Activated CD4-positive, alpha-beta T cell treated with anti-CD3 and anti-CD28 coated beads, Interleukin-2, amount 10 ng/mL, durations not matched to agents 24 days and 14 days (primary cell): ENCODE results near the gene GIMAP2. TPM values are rescaled to one million over a fixed set of nuclear protein-coding genes. Genes with fewer than 3 reads are reported as not detected.
"Not testable (repeated sequence)": the region's sequence is repeated elsewhere in the genome, so short reads cannot be mapped to it uniquely, and the experiment has no call there.

Experiments
- DNase-seq: peaks from one replicate; pipeline ENCODE4 v3.0.0; 2022
- H3K27ac Mint-ChIP-seq: one replicate; pipeline ENCODE4 v1.8.0; 2022; ENCODE audit warnings: mild to moderate bottlenecking, mixed read lengths
- H3K27me3 Mint-ChIP-seq: one replicate; pipeline ENCODE4 v1.8.0; 2022; ENCODE audit warnings: mixed read lengths
- H3K36me3 Mint-ChIP-seq: one replicate; pipeline ENCODE4 v1.8.0; 2022; ENCODE audit warnings: low read depth, mild to moderate bottlenecking, mixed read lengths
- H3K4me1 Mint-ChIP-seq: one replicate; pipeline ENCODE4 v1.8.0; 2021; ENCODE audit warnings: mixed read lengths
- H3K4me3 Mint-ChIP-seq: one replicate; pipeline ENCODE4 v1.8.0; 2022; ENCODE audit warnings: mild to moderate bottlenecking, moderate library complexity, mixed read lengths
- H3K9me3 Mint-ChIP-seq: one replicate; pipeline ENCODE4 v1.8.0; 2021; ENCODE audit warnings: mixed read lengths
- intact Hi-C: fragments of 100-400 bp; cut with micrococcal nuclease; formaldehyde crosslinking; loops from one replicate; pipeline ENCODE4 v1.15.1; 2023
- total RNA-seq: library from RNA; stranded (reverse); gene quantifications from 2 replicates; pipeline ENCODE4 v1.2.3, GENCODE V29; 2022

Gene GIMAP2
- total RNA-seq, 1 donor from 2014 or later: 28.2 TPM

GRCh38 chr7:150665089-150665748 is 20.3 kb upstream of the GIMAP2 start:
- peak; percentile 72 for DNase-seq
- Mint-ChIP-seq H3K27me3 (no peaks in the 10 kb centered on the region), H3K9me3 (peaks cover 4% of the 10 kb centered on the region), H3K36me3 (peaks cover 16% of the 10 kb centered on the region), H3K4me3 (peak overlapping the region; percentile 65), H3K4me1 (peaks cover 72% of the 10 kb centered on the region), H3K27ac (peak overlapping the region; percentile 93)
- intact Hi-C loops: no loop called here

- Mint-ChIP-seq H3K9me3 (peaks cover 4% of the 10 kb centered on the region), H3K27ac (peak overlapping the region; percentile 93), H3K4me3 (peak overlapping the region; percentile 54), H3K27me3 (no peaks in the 10 kb centered on the region), H3K36me3 (peaks cover 14% of the 10 kb centered on the region), H3K4me1 (peaks cover 75% of the 10 kb centered on the region)
- DNase-seq: peak; percentile 72
- intact Hi-C loops: loop anchor here (1.0 kb wide), 1 partner anchor 34 kb away; the partner anchor contains the start of gene GIMAP6
These were observed 19.6 kb upstream of the GIMAP2 start for GRCh38 chr7:150665896-150666295.

- H3K4me1 Mint-ChIP-seq: peaks cover 76% of the 10 kb centered on the region
- H3K4me3 Mint-ChIP-seq: peak overlapping the region; percentile 54
- H3K27me3 Mint-ChIP-seq: no peaks in the 10 kb centered on the region
- H3K27ac Mint-ChIP-seq: peak overlapping the region; percentile 93
- peaks cover 4% of the 10 kb centered on the region for H3K9me3 Mint-ChIP-seq
- intact Hi-C loops: loop anchor here (1.0 kb wide), 1 partner anchor 34 kb away; the partner anchor contains the start of gene GIMAP6
- DNase-seq: no peak
- H3K36me3 Mint-ChIP-seq: peaks cover 14% of the 10 kb centered on the region
These were observed 19.1 kb upstream of the GIMAP2 start for GRCh38 chr7:150666412-150666811.

GRCh38 chr7:150668472-150668911 is 17.0 kb upstream of the GIMAP2 start:
- H3K4me1 Mint-ChIP-seq: peaks cover 69% of the 10 kb centered on the region
- peak overlapping the region; percentile 43 for H3K4me3 Mint-ChIP-seq
- H3K27me3 Mint-ChIP-seq: no peaks in the 10 kb centered on the region
- H3K27ac Mint-ChIP-seq: peak overlapping the region; percentile 93
- H3K36me3 Mint-ChIP-seq: peaks cover 18% of the 10 kb centered on the region
- DNase-seq: peak; percentile 91
- intact Hi-C loops: loop anchor here (1.0 to 2.0 kb wide), 9 partner anchors 8 to 218 kb away; partner anchors contain the start of genes GIMAP1, GIMAP2, GIMAP7 and GIMAP8
- peaks cover 8% of the 10 kb centered on the region for H3K9me3 Mint-ChIP-seq

- Mint-ChIP-seq H3K9me3 (peaks cover 8% of the 10 kb centered on the region), H3K4me1 (peaks cover 65% of the 10 kb centered on the region), H3K27me3 (no peaks in the 10 kb centered on the region), H3K27ac (peak overlapping the region; percentile 93), H3K36me3 (peaks cover 21% of the 10 kb centered on the region), H3K4me3 (peak overlapping the region; percentile 43)
- intact Hi-C loops: loop anchor here (1.0 to 2.0 kb wide), 9 partner anchors 7 to 218 kb away; partner anchors contain the start of genes GIMAP1, GIMAP2, GIMAP7 and GIMAP8
- DNase-seq: no peak
These were observed 16.5 kb upstream of the GIMAP2 start for GRCh38 chr7:150668977-150669376.

- H3K27ac Mint-ChIP-seq, H3K27me3 Mint-ChIP-seq, H3K9me3 Mint-ChIP-seq, DNase-seq, H3K4me3 Mint-ChIP-seq, intact Hi-C loops: not testable (repeated sequence)
- H3K36me3 Mint-ChIP-seq: peaks cover 25% of the 10 kb centered on the region
- H3K4me1 Mint-ChIP-seq: peaks cover 57% of the 10 kb centered on the region
These were observed 13.5 kb upstream of the GIMAP2 start for GRCh38 chr7:150671798-150672585.

GRCh38 chr7:150675714-150676113 is 9.8 kb upstream of the GIMAP2 start:
- Mint-ChIP-seq H3K4me3 (peak overlapping the region; percentile 65), H3K4me1 (peaks cover 64% of the 10 kb centered on the region), H3K36me3 (peaks cover 38% of the 10 kb centered on the region), H3K9me3 (peaks cover 15% of the 10 kb centered on the region), H3K27me3 (no peaks in the 10 kb centered on the region), H3K27ac (peak overlapping the region; percentile 76)
- intact Hi-C loops: loop anchor here (1.0 kb wide), 1 partner anchor 7 kb away; no protein-coding TSS in a partner anchor
- peak; percentile 57 for DNase-seq

- DNase-seq: peak; percentile 64
- H3K4me1 Mint-ChIP-seq: peaks cover 62% of the 10 kb centered on the region
- peak overlapping the region; percentile 70 for H3K4me3 Mint-ChIP-seq
- H3K27me3 Mint-ChIP-seq: not testable (repeated sequence)
- H3K27ac Mint-ChIP-seq: peak overlapping the region; percentile 80
- peaks cover 40% of the 10 kb centered on the region for H3K36me3 Mint-ChIP-seq
- H3K9me3 Mint-ChIP-seq: peaks cover 15% of the 10 kb centered on the region
- intact Hi-C loops: loop anchor here (1.0 kb wide), 1 partner anchor 8 kb away; no protein-coding TSS in a partner anchor
These were observed 9.2 kb upstream of the GIMAP2 start for GRCh38 chr7:150676276-150676675.

GRCh38 chr7:150676854-150677253 is 8.7 kb upstream of the GIMAP2 start:
- Mint-ChIP-seq H3K4me1 (peaks cover 61% of the 10 kb centered on the region), H3K36me3 (peaks cover 41% of the 10 kb centered on the region), H3K9me3 (peaks cover 15% of the 10 kb centered on the region), H3K27ac (peak overlapping the region; percentile 80), H3K4me3 (peak overlapping the region; percentile 70)
- intact Hi-C loops: loop anchor here (1.0 kb wide), 1 partner anchor 9 kb away; no protein-coding TSS in a partner anchor
- H3K27me3 Mint-ChIP-seq: not testable (repeated sequence)
- DNase-seq: peak; percentile 84

GRCh38 chr7:150678601-150679000 is 6.9 kb upstream of the GIMAP2 start:
- Mint-ChIP-seq H3K36me3 (peaks cover 49% of the 10 kb centered on the region), H3K4me1 (peaks cover 66% of the 10 kb centered on the region), H3K4me3 (peak overlapping the region; percentile 83), H3K27ac (peak overlapping the region; percentile 93), H3K9me3 (peaks cover 25% of the 10 kb centered on the region)
- H3K27me3 Mint-ChIP-seq, intact Hi-C loops: not testable (repeated sequence)
- peak; percentile 77 for DNase-seq

GRCh38 chr7:150680364-150680763 is 5.1 kb upstream of the GIMAP2 start:
- DNase-seq, H3K27me3 Mint-ChIP-seq, H3K4me3 Mint-ChIP-seq, intact Hi-C loops: not testable (repeated sequence)
- Mint-ChIP-seq H3K27ac (peak overlapping the region; percentile 25), H3K4me1 (peaks cover 74% of the 10 kb centered on the region), H3K36me3 (peaks cover 46% of the 10 kb centered on the region), H3K9me3 (peaks cover 25% of the 10 kb centered on the region)

- DNase-seq: peak; percentile 77
- Mint-ChIP-seq H3K9me3 (peaks cover 32% of the 10 kb centered on the region), H3K4me1 (peaks cover 64% of the 10 kb centered on the region), H3K36me3 (peaks cover 66% of the 10 kb centered on the region), H3K4me3 (peak overlapping the region; percentile 98), H3K27ac (peak overlapping the region; percentile 99), H3K27me3 (no peaks in the 10 kb centered on the region)
- intact Hi-C loops: loop anchor here (2.0 to 5.0 kb wide), 3 partner anchors 31 to 119 kb away; partner anchors contain the start of genes GIMAP1 and GIMAP4
These were observed 625 bp downstream of the GIMAP2 start for GRCh38 chr7:150686030-150686631.

GRCh38 chr7:150688630-150689029 is 3.1 kb downstream of the GIMAP2 start:
- Mint-ChIP-seq H3K4me1 (peaks cover 52% of the 10 kb centered on the region), H3K9me3 (peaks cover 20% of the 10 kb centered on the region), H3K36me3 (peaks cover 69% of the 10 kb centered on the region), H3K4me3 (peak overlapping the region; percentile 98), H3K27ac (peak overlapping the region; percentile 84), H3K27me3 (no peaks in the 10 kb centered on the region)
- no peak for DNase-seq
- intact Hi-C loops: loop anchor here (5.0 kb wide), 1 partner anchor 121 kb away; the partner anchor contains the start of gene GIMAP4
